Mesenteric fat pad (tissue), 1 donor: ENCODE results near the gene CRTC1. TPM values are rescaled to one million over a fixed set of nuclear protein-coding genes. Genes with fewer than 3 reads are reported as not detected.

ENCODE experiments used
- DNase-seq: peaks from one replicate; pipeline ENCODE4 v3.0.0-alpha.2; 2020; ENCODE audit warnings: low spot score
- total RNA-seq: library from RNA; stranded (reverse); fragmentation: NEBNext Ultra II Directional; extraction: Animal tissue kit (Norgen Biotek cat#: 25700); gene quantifications from one replicate; pipeline ENCODE4 v1.2.1, GENCODE V29; 2021
- donor health status: DM: yes; HTN: yes; CAD: no.

Gene CRTC1
- total RNA-seq, 1 donor from 2014 or later = 13.9 TPM

DNA sequence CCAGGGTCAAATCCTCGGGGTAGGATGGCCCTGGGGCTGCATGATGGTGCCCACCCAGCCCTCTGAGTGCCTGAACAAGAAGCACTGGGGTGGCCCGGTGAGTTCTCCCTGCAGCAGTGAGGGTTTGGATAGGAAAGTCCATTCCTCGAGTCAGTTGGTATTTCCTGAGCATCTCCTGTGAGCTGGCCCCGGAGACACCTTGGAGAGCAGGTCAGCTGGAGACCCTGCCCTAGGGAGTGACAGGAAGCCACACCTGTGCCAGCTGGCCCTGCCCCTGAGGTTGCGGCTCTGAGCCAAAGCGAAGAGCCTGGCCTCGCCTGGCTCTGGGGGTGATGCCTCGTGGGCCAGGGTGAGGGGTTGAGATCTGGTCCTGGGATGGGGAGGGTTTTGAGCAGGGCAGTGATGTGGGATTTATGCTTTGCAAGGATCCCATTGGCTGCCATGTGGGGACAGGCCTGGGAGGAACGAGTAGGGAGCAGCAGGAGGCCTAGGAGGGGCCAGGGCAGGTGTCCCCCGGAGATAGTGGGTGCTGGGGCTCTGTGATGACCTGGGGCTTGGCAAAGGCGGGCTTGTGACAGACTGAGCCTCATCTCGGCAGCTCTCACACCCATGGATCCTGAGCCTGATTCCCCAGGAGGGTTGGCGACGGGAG is 16.0 kb downstream of the CRTC1 start:
- DNase-seq = no peak

DNA sequence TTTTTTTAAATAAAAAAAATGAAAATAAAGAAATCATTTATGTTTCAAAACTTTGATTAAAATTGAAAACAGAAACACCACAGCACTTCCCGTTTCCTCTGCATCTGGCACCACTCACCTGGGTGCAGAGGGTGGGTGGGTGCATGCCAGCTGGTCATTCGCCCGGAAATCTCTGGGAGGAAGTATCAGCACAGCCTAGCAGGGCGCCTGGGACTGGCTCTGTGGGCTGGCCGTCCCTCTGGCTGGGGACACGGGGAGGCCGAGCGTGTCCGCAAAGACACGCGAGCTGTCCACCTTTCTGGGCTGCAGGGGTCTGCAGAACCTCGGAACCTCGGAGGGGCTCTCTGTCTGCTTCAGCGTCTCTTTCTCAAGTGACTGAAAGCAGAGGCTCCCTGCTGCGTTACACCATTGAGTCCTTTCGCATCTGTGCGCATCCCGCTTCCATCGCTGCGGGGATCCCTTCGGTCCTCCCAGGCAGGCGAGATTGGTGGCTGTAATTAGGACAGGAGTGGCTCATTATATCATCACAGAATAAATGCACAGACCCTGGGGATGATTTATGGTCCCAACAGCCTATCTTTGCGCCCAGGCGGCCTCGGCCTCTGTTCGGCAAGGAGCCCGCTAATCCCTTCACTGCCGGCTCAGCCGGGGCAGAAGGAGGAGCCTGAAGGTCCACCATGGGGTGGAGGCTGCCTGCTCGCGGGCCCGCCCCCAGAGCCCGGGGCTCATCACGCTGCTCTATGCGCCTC is 17.2 kb downstream of the CRTC1 start:
- DNase-seq = no peak

DNA sequence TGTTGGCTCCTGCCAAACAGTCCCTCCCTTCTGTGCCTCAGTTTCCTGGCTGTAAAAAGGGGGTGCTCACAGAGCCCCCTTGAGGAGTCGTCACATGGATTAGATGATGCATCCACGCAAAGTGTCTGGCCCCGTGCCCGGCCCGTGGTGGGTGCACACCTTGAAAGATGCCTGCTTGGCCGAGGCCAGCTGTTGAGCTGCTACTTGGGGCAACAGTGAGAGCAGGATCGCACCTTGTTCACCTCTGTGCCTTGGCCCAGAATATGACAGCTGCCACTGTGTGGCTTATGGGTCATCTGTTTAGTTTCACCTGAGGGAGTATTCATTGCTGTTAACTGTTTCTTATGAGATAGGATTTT is 17.7 kb downstream of the CRTC1 start:
- no peak for DNase-seq

DNA sequence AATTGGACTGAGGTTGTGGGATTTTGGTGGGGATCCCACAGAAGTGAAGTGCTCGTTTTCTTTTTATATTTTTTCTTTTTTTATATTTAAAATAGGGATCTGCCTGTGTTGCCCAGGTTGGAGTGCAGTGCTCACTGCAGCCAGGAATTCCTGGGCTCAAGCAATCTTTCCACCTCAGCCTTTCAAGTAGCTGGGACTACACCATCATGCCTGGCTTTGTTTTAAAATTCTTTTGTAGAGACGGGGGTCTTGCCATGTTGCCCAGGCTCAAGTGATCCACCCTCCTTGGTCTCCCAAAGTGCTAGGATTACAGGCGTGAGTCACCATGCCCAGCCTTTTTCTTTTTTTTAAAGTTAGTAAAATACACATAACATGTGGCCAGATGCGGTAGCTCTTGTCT is 20.6 kb downstream of the CRTC1 start:
- DNase-seq = no peak

DNA sequence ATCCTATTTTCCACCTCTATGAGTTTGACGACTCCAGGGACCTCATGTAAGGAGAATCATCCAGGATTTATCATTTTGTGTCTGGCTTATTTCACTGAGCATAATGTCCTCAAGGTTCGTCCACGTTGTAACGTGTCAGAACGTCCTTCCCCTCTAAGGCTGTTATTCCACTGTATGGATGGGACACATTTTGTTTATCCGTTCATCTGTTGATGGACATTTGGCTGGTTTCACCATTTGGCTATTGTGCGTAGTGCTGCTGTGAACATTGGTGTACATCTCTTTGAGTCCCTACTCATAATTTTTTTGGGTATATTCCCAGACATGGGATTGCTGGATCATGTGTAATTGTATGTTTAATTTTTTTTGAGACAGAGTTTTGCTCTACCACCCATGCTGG is 21.5 kb downstream of the CRTC1 start:
- DNase-seq = no peak

DNA sequence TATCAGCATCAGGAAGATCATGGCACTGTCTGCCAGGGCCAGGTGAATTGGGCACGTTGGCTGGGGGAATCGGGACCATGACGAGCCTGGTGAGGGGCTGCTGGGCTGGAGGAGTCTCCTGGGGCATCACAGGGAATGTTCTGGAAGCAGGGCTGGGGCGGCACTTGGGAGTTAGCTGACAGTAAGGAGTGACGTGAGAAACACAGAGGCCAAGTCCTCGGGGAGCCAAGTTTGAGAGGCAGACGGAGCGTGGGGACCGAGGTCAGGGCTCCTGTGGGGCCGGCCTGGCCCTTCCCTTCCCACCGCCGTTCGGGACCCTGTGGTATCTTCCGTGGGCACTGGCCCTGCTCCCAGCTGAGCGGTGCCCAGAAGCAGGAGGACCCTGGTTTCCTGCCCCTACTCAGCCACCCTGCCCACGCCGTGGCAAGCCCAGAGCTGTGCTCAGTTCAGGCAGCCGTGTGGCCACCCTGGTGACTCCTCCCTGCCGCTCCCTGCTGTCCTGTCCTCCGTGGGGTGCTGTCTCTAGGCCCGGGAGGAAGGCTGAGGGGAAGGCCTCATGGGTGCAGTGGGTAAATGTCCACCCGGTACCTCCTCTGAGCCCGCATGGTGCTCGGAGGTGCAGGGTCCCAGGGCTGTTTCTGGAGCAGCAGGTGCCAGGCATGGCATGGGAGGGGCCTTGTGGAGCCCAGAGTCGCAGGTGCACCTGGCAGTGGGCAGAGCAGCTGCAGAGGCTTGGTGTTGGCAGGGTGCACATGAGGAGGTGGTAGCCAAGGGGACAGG is 25.2 kb downstream of the CRTC1 start:
- no peak for DNase-seq

DNA sequence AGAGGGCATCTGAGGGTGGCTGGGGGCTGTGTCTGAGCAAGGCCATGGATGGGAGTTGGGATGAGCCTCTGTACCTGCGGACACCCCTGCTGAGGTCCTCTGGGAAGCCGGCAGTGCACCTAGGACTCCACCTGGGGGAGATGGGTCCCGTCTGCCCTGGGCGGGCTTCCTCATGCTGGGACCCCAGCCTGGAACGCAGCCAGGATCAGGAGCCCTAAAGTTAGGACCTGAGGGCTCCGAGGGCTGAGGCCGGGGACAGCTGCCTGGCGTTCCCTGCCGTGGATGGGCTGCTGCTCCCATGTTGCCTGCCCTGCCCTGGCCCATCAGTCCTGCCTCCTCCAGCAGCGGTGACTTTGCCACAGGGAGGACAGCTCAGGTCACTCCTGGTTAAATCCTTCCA is 26.1 kb downstream of the CRTC1 start:
- no peak for DNase-seq

DNA sequence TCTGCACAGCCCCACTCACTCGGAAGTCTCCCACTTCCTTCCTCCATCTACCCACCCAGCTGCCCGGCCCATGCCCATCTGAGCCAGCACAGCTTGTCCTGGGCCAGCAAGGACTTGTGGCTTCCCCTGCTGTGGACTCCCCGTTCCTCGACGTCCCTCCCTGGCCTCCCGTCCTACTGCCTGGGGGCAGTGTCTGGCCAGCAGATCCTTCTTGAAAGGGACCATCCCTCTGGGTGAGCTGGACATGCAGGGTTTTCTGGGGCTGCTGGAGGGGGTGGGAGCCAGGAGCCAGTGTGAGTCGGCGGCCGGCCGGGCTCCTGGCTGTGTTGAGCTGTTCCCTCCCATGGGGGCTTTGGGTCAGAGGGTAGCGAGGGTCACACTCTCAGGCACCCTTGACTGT is 26.7 kb downstream of the CRTC1 start:
- no peak for DNase-seq

DNA sequence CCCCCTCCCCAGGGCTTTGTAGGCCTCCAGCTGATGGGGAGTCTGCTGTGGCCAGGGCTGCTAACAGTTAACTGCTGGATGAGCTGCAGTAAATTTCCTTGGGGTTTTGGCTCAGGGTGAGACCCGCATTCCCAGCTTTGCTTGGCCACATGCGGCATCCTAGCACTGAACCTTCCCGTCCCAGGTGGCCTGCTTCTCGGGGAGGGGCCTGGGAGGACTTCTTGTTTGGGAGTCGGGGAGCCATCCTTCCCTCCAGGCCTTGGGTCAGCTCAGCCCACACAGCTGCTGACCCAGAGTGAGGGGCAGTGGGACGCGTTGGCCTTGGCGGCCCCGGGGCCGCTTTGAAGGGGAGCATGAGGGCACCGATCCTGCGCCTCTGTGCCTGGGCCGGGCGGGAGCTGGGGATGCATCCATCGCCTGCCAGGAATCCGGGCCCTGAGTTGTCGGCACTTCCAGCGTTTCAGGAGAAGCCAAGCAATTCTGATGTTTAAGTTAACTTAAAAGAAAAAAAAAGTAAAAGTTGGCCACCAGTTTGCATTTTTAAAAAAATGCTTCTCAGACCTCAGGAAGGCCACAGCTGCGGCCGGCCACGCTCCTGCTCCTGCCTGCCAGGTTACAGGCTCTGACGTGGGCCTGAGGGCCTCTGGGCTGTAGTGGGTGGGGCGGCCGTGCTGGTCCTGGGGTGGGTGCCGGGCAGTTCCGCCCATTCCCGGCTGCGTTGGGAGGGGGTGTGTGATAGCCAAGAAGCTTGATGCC is 27.7 kb downstream of the CRTC1 start:
- DNase-seq = no peak

DNA sequence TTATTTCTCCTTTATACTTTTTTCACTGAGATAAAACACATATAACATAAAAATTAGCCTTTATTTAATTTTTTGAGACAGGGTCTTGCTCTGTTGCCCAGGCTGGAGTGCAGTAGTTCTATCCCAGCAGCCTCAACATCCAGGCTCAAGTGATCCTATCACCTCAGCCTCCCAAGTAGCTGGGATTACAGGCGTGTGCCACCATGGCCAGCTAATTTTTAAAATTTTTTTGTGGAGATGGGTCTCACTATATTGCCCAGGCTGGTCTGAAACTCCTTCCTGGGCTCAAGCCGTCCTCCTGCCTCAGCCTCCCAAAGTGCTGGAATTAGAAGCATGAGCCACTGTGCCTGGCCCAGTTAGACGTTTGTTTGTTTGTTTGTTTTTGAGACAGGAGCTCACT is 28.4 kb downstream of the CRTC1 start:
- DNase-seq = no peak

DNA sequence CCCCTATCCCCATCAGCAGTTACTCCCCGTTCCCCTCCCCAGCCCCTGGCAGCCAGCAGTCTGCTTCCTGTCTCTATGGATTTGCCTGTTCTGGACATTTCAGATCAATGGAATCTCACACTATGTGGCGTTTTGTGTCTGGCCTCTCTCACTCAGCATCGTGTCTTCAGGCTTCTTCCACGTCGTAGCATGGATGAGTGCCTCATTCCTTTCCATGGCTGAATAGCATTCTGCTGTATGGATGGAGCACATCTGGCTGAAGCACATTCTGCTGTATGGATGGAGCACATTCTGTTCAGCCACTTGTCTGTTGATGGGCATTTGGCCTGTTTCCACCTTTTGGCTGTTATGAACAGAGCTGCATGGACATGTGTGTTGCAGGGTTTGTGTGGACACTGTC is 29.5 kb downstream of the CRTC1 start:
- no peak for DNase-seq

DNA sequence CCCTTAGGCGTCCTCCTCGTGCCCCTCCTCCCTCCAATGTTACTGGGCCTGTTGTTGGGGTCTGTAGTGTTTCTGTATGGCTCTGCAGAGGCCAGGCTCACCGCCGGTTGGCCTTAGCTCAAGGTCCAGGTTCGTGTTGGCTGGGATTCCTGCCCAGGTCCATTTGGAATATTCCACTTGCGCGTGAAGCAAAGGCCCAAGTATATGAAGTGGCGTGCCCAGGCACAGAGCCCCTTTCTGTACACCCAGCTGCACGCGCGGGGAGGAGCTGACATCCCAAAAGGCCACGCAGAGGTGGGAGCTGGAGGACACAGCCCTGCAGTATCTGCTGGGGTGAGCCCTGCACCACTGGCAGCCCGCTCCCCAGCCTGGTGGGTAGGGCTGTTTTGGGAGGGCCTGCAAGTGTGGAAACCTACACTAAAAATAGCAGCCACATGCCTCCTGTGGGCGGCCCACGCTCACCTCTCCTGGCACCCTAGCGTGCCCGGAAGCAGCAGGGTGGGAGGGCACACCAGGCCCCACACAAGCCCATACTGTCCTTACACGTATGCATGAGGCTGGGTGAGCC is 30.2 kb downstream of the CRTC1 start:
- no peak for DNase-seq

DNA sequence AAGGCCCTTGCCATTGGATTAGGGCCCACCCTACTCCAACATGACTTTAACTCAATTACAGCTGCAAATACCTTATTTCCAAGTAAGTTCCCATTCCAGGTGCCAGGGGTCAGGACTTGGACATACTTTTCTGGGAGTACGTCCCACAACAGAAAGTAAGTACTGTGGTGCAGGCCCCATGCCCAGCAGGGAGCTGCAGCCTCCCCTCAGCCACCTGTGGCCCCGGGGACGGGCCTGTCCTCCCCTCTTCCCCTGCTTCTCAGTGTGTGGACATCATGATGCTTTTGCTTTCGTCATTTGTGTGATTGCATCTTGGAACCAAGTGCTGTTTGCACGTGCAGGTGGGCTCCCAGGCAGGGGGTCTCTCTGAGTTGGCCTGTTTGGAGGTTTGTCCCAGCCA is 31.9 kb downstream of the CRTC1 start:
- no peak for DNase-seq

DNA sequence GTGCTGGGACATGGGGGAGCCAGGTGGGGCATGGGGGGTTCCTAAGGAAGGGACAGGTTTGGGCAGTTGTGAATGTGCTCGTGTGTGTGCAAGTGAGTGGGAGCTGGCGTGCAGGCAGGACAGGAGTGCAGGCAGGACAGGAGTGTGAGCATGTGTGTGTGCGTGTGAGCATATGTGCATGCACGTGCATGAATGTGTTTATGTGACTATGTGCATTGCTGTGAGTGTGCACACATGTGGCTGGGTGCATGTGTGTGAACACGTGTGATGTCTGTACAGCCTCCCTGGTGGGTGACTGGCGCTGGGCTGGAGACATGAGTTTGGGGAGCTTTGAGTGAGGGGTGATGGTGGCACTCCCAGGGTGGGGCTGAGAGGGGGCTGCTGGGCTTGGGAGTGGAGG is 33.4 kb downstream of the CRTC1 start:
- DNase-seq = no peak

DNA sequence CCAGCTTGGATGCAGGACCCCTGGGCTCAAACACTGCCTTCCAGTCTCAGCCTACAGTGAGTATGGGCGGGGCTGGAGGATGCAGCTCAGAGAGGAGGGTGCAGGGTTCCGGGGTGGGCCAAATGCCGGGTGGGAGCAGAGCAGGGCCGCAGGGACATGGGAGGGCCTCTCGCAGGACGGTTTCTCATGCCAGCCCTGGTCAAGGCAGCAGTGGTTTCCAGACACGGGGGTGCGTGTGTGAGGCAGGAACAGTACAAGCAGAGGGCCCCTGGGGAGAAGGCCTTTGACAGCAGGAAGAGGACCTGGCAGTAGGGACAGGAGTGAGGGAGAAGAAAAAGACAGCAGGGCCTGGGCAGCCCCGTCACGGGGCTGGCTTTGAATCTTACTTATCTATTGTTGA is 34.1 kb downstream of the CRTC1 start:
- no peak for DNase-seq

DNA sequence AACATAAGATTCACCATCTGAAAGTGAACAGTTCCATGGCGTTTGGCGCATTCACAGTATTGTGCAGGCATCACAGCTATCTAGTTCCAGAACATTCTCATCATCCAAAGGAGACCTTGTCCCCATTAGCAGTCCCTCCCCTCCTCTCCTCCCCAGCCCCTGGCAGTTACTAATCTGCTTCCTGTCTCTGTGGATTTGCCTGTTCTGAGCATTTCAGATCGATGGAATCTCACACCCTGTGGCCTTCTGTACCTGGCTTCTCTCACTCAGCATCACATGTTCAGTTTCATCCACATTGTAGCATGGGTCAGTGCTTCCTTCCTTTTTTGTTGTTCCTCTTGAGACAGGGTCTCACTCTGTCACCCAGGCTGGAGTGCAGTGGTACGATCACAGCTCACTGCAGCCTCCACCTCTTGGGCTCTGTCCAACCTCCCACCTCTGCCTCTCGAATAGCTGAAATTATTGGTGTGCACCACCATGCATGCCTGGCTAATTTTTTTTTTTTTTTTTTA is 34.6 kb downstream of the CRTC1 start:
- no peak for DNase-seq

DNA sequence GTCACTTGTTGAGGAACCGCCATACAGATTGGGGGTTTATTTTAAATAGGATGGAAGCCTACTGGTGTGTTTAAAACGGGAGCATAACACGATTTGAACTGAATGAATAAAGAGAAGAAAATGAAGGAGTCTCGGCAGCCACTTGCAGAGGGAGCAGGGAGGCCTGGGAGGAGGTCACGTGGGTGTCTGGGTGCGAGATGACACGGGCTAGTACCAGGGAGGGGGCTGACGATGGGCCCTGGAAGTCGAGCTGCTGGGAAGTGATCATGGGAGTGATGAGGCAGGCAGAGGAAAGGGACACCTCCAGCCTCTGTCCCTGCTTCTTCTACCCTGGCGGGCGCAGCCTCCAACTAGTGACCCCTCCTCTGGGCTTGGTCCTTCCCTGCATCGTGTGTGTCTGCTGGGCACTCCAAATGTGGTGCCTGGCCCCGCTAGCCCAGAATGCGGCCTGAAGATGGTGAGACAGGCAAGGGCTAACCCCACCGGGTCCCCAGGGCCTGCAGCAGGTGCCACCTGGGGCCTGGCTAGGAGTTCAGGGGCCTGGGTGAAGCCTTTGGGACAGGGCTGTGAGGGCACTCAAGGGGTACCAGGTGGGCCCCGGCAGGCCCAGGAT is 35.5 kb downstream of the CRTC1 start:
- DNase-seq = no peak

DNA sequence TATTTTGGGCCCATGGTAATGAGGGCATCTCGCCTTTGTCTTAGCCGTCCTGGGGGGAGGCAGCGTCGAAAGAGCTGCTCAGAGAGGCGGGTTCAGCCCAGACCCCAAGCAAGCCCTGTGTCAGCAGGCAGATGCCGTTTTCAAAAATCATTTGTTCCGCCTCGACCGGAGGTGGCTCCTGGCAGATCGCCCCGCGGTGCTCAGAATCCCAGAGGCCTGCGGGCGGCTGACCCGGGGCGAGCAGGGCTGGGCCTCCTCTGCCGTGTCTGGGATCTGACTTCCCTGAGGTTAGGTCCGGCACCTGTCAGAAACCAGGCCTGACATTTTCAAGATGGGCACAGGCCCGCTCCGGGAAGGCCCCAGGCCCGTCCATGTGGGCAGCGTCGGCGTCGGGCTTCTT is 36.1 kb downstream of the CRTC1 start:
- no peak for DNase-seq

DNA sequence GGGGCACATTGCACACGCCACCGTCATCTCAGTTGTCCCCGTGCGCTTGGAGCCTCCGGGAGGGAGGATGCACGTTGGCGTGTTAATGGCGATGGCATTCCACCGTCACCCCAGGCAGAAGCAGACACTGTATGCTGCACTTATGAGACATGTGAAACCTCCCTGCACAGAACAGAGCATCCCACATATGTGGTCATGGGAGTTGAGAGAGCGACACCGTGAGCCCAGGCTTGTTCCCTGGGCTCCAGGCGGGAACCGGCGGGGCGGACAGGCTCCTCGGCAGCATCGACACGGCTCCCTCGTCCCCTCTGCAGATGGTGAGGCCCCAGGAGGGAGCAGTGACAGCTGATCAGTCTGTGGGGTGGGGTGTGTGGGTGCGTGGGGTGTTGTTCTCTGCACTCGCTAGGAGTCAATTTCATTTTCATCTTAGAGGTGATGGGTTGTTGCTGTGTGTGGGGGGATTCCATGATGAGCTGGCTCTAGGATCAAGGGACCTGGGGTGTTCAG is 40.4 kb downstream of the CRTC1 start:
- DNase-seq = no peak
